GM12878 (cell line): Measurements from ENCODE around the gene DAB2IP. TPM values are rescaled to one million over a fixed set of nuclear protein-coding genes. Genes with fewer than 3 reads are reported as not detected.

Experiments used
- ATAC-seq: fragments of 200-7000 bp; cut with Tn5 transposase; 3 replicates; pipeline ENCODE4 v1.9.1; 2020; ENCODE audit warnings: mild to moderate bottlenecking, moderate library complexity
- BruUV-seq: library from RNA; stranded (reverse); fragments of 400-500 nt; replicated peaks from 2 replicates; lab custom pipeline; 2021; lab: Mats Ljungman, UMichigan
- CTCF ChIA-PET: fragments of 300-600 bp; sonication (Branson Sonifier 250); formaldehyde crosslinking; extraction: SDS; loops from one replicate; lab custom pipeline; 2021; ENCODE audit warnings: inconsistent platforms; lab: Yijun Ruan, JAX
- POLR2A ChIA-PET: fragments of 350-600 bp; formaldehyde crosslinking; extraction: SDS; loops from one replicate; lab custom pipeline; 2021; ENCODE audit warnings: inconsistent platforms; lab: Charles Lee
- RAD21 ChIA-PET: fragments of 300-600 bp; sonication (Branson Sonifier 250); formaldehyde crosslinking; loops from one replicate; lab custom pipeline; 2023; ENCODE audit warnings: antibody characterized with exemption; ENCODE audit not compliant: unreplicated experiment; lab: Charles Lee
- SMC1A ChIA-PET: fragments of 300-600 bp; sonication (Branson Sonifier 250); formaldehyde crosslinking; loops from one replicate; lab custom pipeline; 2023; ENCODE audit not compliant: unreplicated experiment, uncharacterized antibody; lab: Charles Lee
- DNase-seq: peaks from one replicate; pipeline ENCODE4 v3.0.0-alpha.2; 2011; ENCODE audit warnings: low read depth, low spot score
- FAIRE-seq: peaks from 3 replicates; lab custom pipeline; 2011; peaks lifted over from hg19 to GRCh38; lab: Jason Lieb, UNC
- H2AFZ ChIP-seq: 2 replicates; pipeline ENCODE4 v1.6.0; 2011; ENCODE audit warnings: low read depth, low read length, control low read depth; ENCODE audit not compliant: control insufficient read depth
- H3K27ac ChIP-seq: 2 replicates; pipeline ENCODE4 v1.5.1; 2011; ENCODE audit warnings: control low read depth; ENCODE audit not compliant: control insufficient read depth, insufficient read depth
- H3K27me3 ChIP-seq, 2 experiments: replicated peaks in 1 of 2; 2 replicates each; pipeline versions ENCODE4 v1.6.0 to v1.6.1; 2011; ENCODE audit warnings: low read length in 1 of 2; ENCODE audit not compliant: control insufficient read depth in 2 of 2, insufficient read depth in 2 of 2
- H3K36me3 ChIP-seq, 2 experiments: 2 replicates each; pipeline ENCODE4 v1.5.1; 2011; ENCODE audit warnings: low read length in 1 of 2; ENCODE audit not compliant: control insufficient read depth in 2 of 2, insufficient read depth in 2 of 2
- H3K4me1 ChIP-seq: 2 replicates; pipeline ENCODE4 v1.6.1; 2011; ENCODE audit warnings: mild to moderate bottlenecking, low read length, moderate library complexity, mixed read lengths; ENCODE audit not compliant: control insufficient read depth, insufficient read depth
- H3K4me2 ChIP-seq: 2 replicates; pipeline ENCODE4 v1.6.0; 2011; ENCODE audit warnings: control low read depth; ENCODE audit not compliant: control insufficient read depth, insufficient read depth
- H3K4me3 ChIP-seq: fragments of 200-600 bp; sonication (generic); 2 replicates; pipeline ENCODE4 v1.5.1; 2016
- H3K79me2 ChIP-seq: 2 replicates; pipeline ENCODE4 v1.6.0; 2011; ENCODE audit warnings: low read length; ENCODE audit not compliant: control insufficient read depth, insufficient read depth
- H3K9ac ChIP-seq: 2 replicates; pipeline ENCODE4 v1.8.0; 2011; ENCODE audit warnings: low read length, control low read depth, mixed read lengths; ENCODE audit not compliant: control insufficient read depth, insufficient read depth
- H3K9me3 ChIP-seq: replicated peaks from 3 replicates; pipeline ENCODE4 v1.5.1; 2011; ENCODE audit warnings: mild to moderate bottlenecking, low read length; ENCODE audit not compliant: control insufficient read depth, insufficient read depth
- H4K20me1 ChIP-seq: 2 replicates; pipeline ENCODE4 v1.6.0; 2011; ENCODE audit not compliant: control insufficient read depth, insufficient read depth
- ATF7 ChIP-seq: fragments of 450-650 bp; IDR thresholded peaks from 2 replicates; pipeline ENCODE4 v1.6.1; 2016; ENCODE audit warnings: low read depth, mild to moderate bottlenecking
- BHLHE40 ChIP-seq, 2 experiments: fragments of 450-650 bp in 1 of 2; IDR thresholded peaks; 2 replicates each; pipeline ENCODE4 v1.6.1; 2011 to 2017; ENCODE audit warnings: low read depth in 2 of 2, borderline replicate concordance in 1 of 2, improper control_type of control experiment in 1 of 2, low read length in 1 of 2, mild to moderate bottlenecking in 1 of 2
- CEBPB ChIP-seq, 2 experiments: fragments of 150-350 bp in 1 of 2; IDR thresholded peaks; 2 replicates each; pipeline ENCODE4 v1.6.1; 2012 to 2014; ENCODE audit warnings: low read depth in 2 of 2, low read length in 2 of 2, borderline replicate concordance in 1 of 2, inconsistent platforms in 1 of 2
- CHD4 ChIP-seq: fragments of 200-600 bp; sonication (generic); IDR thresholded peaks from 2 replicates; pipeline ENCODE4 v1.6.1; 2016; ENCODE audit warnings: mild to moderate bottlenecking
- CREB1 ChIP-seq: IDR thresholded peaks from 2 replicates; pipeline ENCODE4 v1.6.1; 2012; ENCODE audit warnings: low read depth, mild to moderate bottlenecking, inconsistent platforms
- GABPA ChIP-seq: IDR thresholded peaks from 2 replicates; pipeline ENCODE4 v1.6.1; 2014; ENCODE audit warnings: antibody characterized with exemption, low read depth, mild to moderate bottlenecking, inconsistent platforms
- HCFC1 ChIP-seq: fragments of 150-350 bp; IDR thresholded peaks from 2 replicates; pipeline ENCODE4 v1.6.1; 2014; ENCODE audit warnings: low read length
- HDAC2 ChIP-seq: fragments of 200-600 bp; sonication (generic); IDR thresholded peaks from 2 replicates; pipeline ENCODE4 v1.6.1; 2017
- LARP7 ChIP-seq: fragments of 450-650 bp; IDR thresholded peaks from 2 replicates; pipeline ENCODE4 v1.6.1; 2017; ENCODE audit warnings: mild to moderate bottlenecking
- MYB ChIP-seq: fragments of 150-350 bp; IDR thresholded peaks from 2 replicates; pipeline ENCODE4 v1.6.1; 2014; ENCODE audit warnings: mild to moderate bottlenecking, low read depth, low read length, borderline replicate concordance
- POLR2A ChIP-seq: IDR thresholded peaks from 2 replicates; pipeline ENCODE4 v1.6.1; 2011; ENCODE audit warnings: low read depth, mild to moderate bottlenecking, low read length
- POLR2AphosphoS5 ChIP-seq: IDR thresholded peaks from 2 replicates; pipeline ENCODE4 v1.6.1; 2011; ENCODE audit warnings: mild to moderate bottlenecking, low read length, inconsistent platforms
- RAD21 ChIP-seq: IDR thresholded peaks from 2 replicates; pipeline ENCODE4 v1.6.1; 2011; ENCODE audit warnings: mild to moderate bottlenecking, low read depth, low read length, moderate library complexity; ENCODE audit not compliant: insufficient read depth
- RB1 ChIP-seq: fragments of 450-650 bp; formaldehyde crosslinking; IDR thresholded peaks from 2 replicates; pipeline ENCODE4 v1.6.1; 2017; ENCODE audit warnings: mild to moderate bottlenecking, borderline replicate concordance
- RFX5 ChIP-seq: IDR thresholded peaks from 2 replicates; pipeline ENCODE4 v1.6.1; 2011; ENCODE audit warnings: low read depth, low read length, improper control_type of control experiment
- SIN3A ChIP-seq: IDR thresholded peaks from 2 replicates; pipeline ENCODE4 v1.6.1; 2012; ENCODE audit warnings: low read depth, low read length, improper control_type of control experiment
- WGBS: methylation state at CpG from one replicate; pipeline ENCODE4 v1.1.6; 2016; ENCODE audit warnings: low lambda C conversion rate; ENCODE audit not compliant: insufficient replicate concordance, insufficient coverage; ENCODE audit errors: missing lambda C conversion rate; 5-methylcytosine and 5-hydroxymethylcytosine counted together
- in situ Hi-C: fragments of 300-500 bp; cut with MboI; formaldehyde crosslinking; loops from 9 replicates; pipeline ENCODE4 v1.14.3; 2018; ENCODE audit warnings: mixed read lengths
- intact Hi-C: fragments of 100-400 bp; cut with micrococcal nuclease; formaldehyde crosslinking; loops from one replicate; pipeline ENCODE4 v1.14.2; 2022; ENCODE audit not compliant: unreplicated experiment
- polyA plus RNA-seq, 11 experiments: library from polyadenylated mRNA; depleted of rRNA in 4 of 11; unstranded in 6 of 11; stranded (reverse) in 5 of 11; fragments of >200 nt; fragmentation: Nextera tagmentation in 4 of 11; fragmentation: Illumina TruSeq in 1 of 11; extraction: Ambion mirVana in 4 of 11; extraction: Trizol in 1 of 11; gene quantifications; 1 replicate in 1 of 11; 2 replicates in 10 of 11; pipeline versions ENCODE4 v1.2.1 to v1.2.3, GENCODE V29; 2011 to 2016; ENCODE audit warnings: inconsistent platforms in 2 of 11, missing spikeins in 2 of 11, low read depth in 1 of 11
- total RNA-seq, 4 experiments: library from RNA; depleted of rRNA in 3 of 4; stranded (reverse); fragments of >200 nt in 3 of 4; fragmentation: Illumina TruSeq in 1 of 4; extraction: Trizol in 1 of 4; gene quantifications; 2 replicates each; pipeline versions ENCODE4 v1.2.1 to v1.2.3, GENCODE V29; 2013 to 2021

Gene DAB2IP
- total and polyA plus RNA-seq, 10 of the 15 experiments (the other 5 are each of a cell fraction or from before 2014, with no cell fraction given): 0.03 to 0.38 (median 0.14) TPM; not detected in 6

- no peak for TF ChIP-seq CREB1
- no peak for TF ChIP-seq HCFC1
- no peak for TF ChIP-seq RB1
- no peak for TF ChIP-seq POLR2A
- Histone ChIP-seq H3K4me1 (no peaks in the 10 kb centered on the region), H2AFZ (no peak overlapping the region), H3K79me2 (no peaks in the 10 kb centered on the region), H3K36me3 (no peaks in the 10 kb centered on the region), H3K9me3 (no peaks in the 10 kb centered on the region), H4K20me1 (no peaks in the 10 kb centered on the region), H3K27me3 (peaks cover 0 to under 1% of the 10 kb centered on the region in 2 experiments; a peak in 2 of 4 replicates), H3K4me2 (no peak overlapping the region), H3K4me3 (no peak overlapping the region), H3K27ac (no peak overlapping the region), H3K9ac (no peak overlapping the region)
- no TSS peak for BruUV-seq
- RAD21 ChIA-PET: no interaction called here
- in situ Hi-C loops: no loop called here
- SMC1A ChIA-PET: no interaction called here
- intact Hi-C loops: no loop called here
- DNase-seq (no peak), ATAC-seq (no peak), FAIRE-seq (no peak)
- WGBS: 53% methylated on average over 12 of the region's 12 CpGs
- POLR2A ChIA-PET: no interaction called here
- CTCF ChIA-PET: no interaction called here
These were observed 165.5 kb downstream of the DAB2IP start for GRCh38 chr9:121816845-121817450.

GRCh38 chr9:121817476-121817875, 166.0 kb downstream of the DAB2IP start:
- no TSS peak for BruUV-seq
- no peaks in the 10 kb centered on the region; a peak in 2 of 4 replicates for H3K27me3 ChIP-seq
- no peak for DNase-seq
- H3K9ac ChIP-seq: no peak overlapping the region
- no peak overlapping the region for H3K4me2 ChIP-seq
- SMC1A ChIA-PET: no interaction called here
- in situ Hi-C loops: no loop called here
- no peak for TF ChIP-seq HDAC2
- no peak for TF ChIP-seq ATF7
- TF ChIP-seq MYB: no peak
- TF ChIP-seq RAD21: no peak
- no peak for TF ChIP-seq CHD4
- no peak for TF ChIP-seq BHLHE40 (IDR thresholded peaks at IDR 0.05; ENCODE audit: borderline replicate concordance in 1 of 2, low read depth in 2 of 2, low read length in 1 of 2)
- no peak for TF ChIP-seq SIN3A
- no peak for TF ChIP-seq RFX5
- no peak for TF ChIP-seq GABPA
- TF ChIP-seq LARP7: no peak
- TF ChIP-seq POLR2AphosphoS5: no peak
- TF ChIP-seq CEBPB (IDR thresholded peaks at IDR 0.05; ENCODE audit: borderline replicate concordance in 1 of 2, low read depth in 2 of 2, low read length in 2 of 2): no peak
- TF ChIP-seq, all 136 proteins: peak for 0
- Histone ChIP-seq H3K79me2 (no peaks in the 10 kb centered on the region), H4K20me1 (no peaks in the 10 kb centered on the region), H3K36me3 (no peaks in the 10 kb centered on the region), H3K9me3 (no peaks in the 10 kb centered on the region), H2AFZ (no peak overlapping the region), H3K4me3 (no peak overlapping the region), H3K4me1 (no peaks in the 10 kb centered on the region), H3K27ac (no peak overlapping the region)
- WGBS: 13% methylated on average over 9 of the region's 9 CpGs
- no peak for FAIRE-seq
- RAD21 ChIA-PET: no interaction called here
- CTCF ChIA-PET: no interaction called here
- intact Hi-C loops: no loop called here
- ATAC-seq: no peak
- POLR2A ChIA-PET: no interaction called here
